ENCODE measurements around the gene TRPM6. TPM values are rescaled to one million over a fixed set of nuclear protein-coding genes. Genes with fewer than 3 reads are reported as not detected.
"Not testable (repeated sequence)": the region's sequence is repeated elsewhere in the genome, so short reads cannot be mapped to it uniquely, and the experiment has no call there.

TRPM6 gene, protein sequence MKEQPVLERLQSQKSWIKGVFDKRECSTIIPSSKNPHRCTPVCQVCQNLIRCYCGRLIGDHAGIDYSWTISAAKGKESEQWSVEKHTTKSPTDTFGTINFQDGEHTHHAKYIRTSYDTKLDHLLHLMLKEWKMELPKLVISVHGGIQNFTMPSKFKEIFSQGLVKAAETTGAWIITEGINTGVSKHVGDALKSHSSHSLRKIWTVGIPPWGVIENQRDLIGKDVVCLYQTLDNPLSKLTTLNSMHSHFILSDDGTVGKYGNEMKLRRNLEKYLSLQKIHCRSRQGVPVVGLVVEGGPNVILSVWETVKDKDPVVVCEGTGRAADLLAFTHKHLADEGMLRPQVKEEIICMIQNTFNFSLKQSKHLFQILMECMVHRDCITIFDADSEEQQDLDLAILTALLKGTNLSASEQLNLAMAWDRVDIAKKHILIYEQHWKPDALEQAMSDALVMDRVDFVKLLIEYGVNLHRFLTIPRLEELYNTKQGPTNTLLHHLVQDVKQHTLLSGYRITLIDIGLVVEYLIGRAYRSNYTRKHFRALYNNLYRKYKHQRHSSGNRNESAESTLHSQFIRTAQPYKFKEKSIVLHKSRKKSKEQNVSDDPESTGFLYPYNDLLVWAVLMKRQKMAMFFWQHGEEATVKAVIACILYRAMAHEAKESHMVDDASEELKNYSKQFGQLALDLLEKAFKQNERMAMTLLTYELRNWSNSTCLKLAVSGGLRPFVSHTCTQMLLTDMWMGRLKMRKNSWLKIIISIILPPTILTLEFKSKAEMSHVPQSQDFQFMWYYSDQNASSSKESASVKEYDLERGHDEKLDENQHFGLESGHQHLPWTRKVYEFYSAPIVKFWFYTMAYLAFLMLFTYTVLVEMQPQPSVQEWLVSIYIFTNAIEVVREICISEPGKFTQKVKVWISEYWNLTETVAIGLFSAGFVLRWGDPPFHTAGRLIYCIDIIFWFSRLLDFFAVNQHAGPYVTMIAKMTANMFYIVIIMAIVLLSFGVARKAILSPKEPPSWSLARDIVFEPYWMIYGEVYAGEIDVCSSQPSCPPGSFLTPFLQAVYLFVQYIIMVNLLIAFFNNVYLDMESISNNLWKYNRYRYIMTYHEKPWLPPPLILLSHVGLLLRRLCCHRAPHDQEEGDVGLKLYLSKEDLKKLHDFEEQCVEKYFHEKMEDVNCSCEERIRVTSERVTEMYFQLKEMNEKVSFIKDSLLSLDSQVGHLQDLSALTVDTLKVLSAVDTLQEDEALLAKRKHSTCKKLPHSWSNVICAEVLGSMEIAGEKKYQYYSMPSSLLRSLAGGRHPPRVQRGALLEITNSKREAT (N-terminal part only)
- not detected for total RNA-seq

GRCh38 chr9:74887041-74887980, at the start of gene TRPM6:
Gene TRPM6, minus strand, starts transcription at chr9:74887921. Its CDS starts 65 bp downstream, at chr9:74887856.
- H3K4me1 Mint-ChIP-seq: peaks cover 7% of the 10 kb centered on the region
- POLR2A ChIA-PET: no interaction called here
- DNase-seq: peak; percentile 58
- ATAC-seq (ENCODE audit: low read depth): peak; percentile 78
- H3K36me3 Mint-ChIP-seq: no peaks in the 10 kb centered on the region
- peak within 1 kb of the TSS; percentile 81 for H3K4me3 Mint-ChIP-seq
- H3K27me3 Mint-ChIP-seq: peaks cover 44% of the 10 kb centered on the region
- H3K9me3 Mint-ChIP-seq: no peaks in the 10 kb centered on the region
- no peak within 1 kb of the TSS for H3K27ac Mint-ChIP-seq

- ATAC-seq (ENCODE audit: low read depth) (no peak), DNase-seq (no peak)
- H3K27ac Mint-ChIP-seq: no peak overlapping the region
- no peaks in the 10 kb centered on the region for H3K4me1 Mint-ChIP-seq
- POLR2A ChIA-PET: no interaction called here
- H3K9me3 Mint-ChIP-seq: peaks cover 1% of the 10 kb centered on the region
- peaks cover 28% of the 10 kb centered on the region for H3K27me3 Mint-ChIP-seq
- H3K36me3 Mint-ChIP-seq: no peaks in the 10 kb centered on the region
- H3K4me3 Mint-ChIP-seq: no peak overlapping the region
Observed at GRCh38 chr9:74935008-74935407, 47.3 kb upstream of the TRPM6 start.

GRCh38 chr9:74921737-74922136, 34.0 kb upstream of the TRPM6 start:
- ATAC-seq (ENCODE audit: low read depth) (no peak), DNase-seq (no peak)
- Mint-ChIP-seq H3K27ac (no peak overlapping the region), H3K9me3 (no peaks in the 10 kb centered on the region), H3K4me1 (no peaks in the 10 kb centered on the region), H3K36me3 (no peaks in the 10 kb centered on the region), H3K4me3 (no peak overlapping the region), H3K27me3 (peaks cover 2% of the 10 kb centered on the region)
- POLR2A ChIA-PET: no interaction called here

GRCh38 chr9:74920944-74921626, 33.4 kb upstream of the TRPM6 start:
- H3K27ac Mint-ChIP-seq: no peak overlapping the region
- H3K4me1 Mint-ChIP-seq: no peaks in the 10 kb centered on the region
- H3K4me3 Mint-ChIP-seq: no peak overlapping the region
- no peaks in the 10 kb centered on the region for H3K36me3 Mint-ChIP-seq
- peaks cover 2% of the 10 kb centered on the region for H3K27me3 Mint-ChIP-seq
- DNase-seq (no peak), ATAC-seq (ENCODE audit: low read depth) (no peak)
- H3K9me3 Mint-ChIP-seq: no peaks in the 10 kb centered on the region
- POLR2A ChIA-PET: interaction anchor here (1.1 kb wide), 1 partner anchor 368 kb away, joined by 3 read pairs; no protein-coding TSS in a partner anchor

GRCh38 chr9:74910036-74910435, 22.3 kb upstream of the TRPM6 start:
- POLR2A ChIA-PET: no interaction called here
- ATAC-seq (ENCODE audit: low read depth): no peak
- H3K4me1 Mint-ChIP-seq: no peaks in the 10 kb centered on the region
- H3K27ac Mint-ChIP-seq: no peak overlapping the region
- DNase-seq: no peak
- H3K4me3 Mint-ChIP-seq: no peak overlapping the region
- H3K36me3 Mint-ChIP-seq: no peaks in the 10 kb centered on the region
- H3K27me3 Mint-ChIP-seq: peaks cover 6% of the 10 kb centered on the region
- H3K9me3 Mint-ChIP-seq: peaks cover 6% of the 10 kb centered on the region

GRCh38 chr9:74908665-74909064, 20.9 kb upstream of the TRPM6 start:
- POLR2A ChIA-PET: no interaction called here
- Mint-ChIP-seq H3K27me3 (peaks cover 6% of the 10 kb centered on the region), H3K9me3 (peaks cover 6% of the 10 kb centered on the region), H3K4me1 (no peaks in the 10 kb centered on the region), H3K4me3 (no peak overlapping the region), H3K36me3 (no peaks in the 10 kb centered on the region), H3K27ac (no peak overlapping the region)
- ATAC-seq (ENCODE audit: low read depth) (no peak), DNase-seq (no peak)

DNA sequence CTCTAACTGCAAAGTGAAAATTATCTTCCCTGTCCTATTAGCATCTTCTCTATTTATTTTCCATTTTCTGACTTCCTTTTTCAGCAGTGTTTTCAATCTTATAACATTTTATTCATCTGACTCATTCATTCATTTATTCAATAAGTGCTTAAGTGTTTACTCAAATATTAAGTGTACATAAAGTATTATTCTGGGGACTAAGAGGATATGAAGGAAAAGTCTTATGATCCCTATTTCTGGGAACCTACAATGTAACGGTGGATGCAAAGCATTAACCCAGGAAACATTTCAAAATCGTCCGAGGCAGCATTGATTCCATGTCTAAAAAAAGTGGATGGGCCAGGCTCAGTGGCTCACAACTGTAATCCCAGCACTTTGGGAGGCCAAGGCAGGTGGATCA, 19.4 kb upstream of the TRPM6 start:
- Mint-ChIP-seq H3K9me3 (peaks cover 6% of the 10 kb centered on the region), H3K4me3 (no peak overlapping the region), H3K27ac (no peak overlapping the region), H3K36me3 (no peaks in the 10 kb centered on the region), H3K27me3 (peaks cover 6% of the 10 kb centered on the region), H3K4me1 (no peaks in the 10 kb centered on the region)
- ATAC-seq (ENCODE audit: low read depth): no peak
- POLR2A ChIA-PET: no interaction called here
- DNase-seq: no peak

GRCh38 chr9:74901001-74901400, 13.3 kb upstream of the TRPM6 start:
- peaks cover 7% of the 10 kb centered on the region for H3K27me3 Mint-ChIP-seq
- H3K9me3 Mint-ChIP-seq: no peaks in the 10 kb centered on the region
- no peak for ATAC-seq (ENCODE audit: low read depth)
- POLR2A ChIA-PET: no interaction called here
- H3K4me1 Mint-ChIP-seq: no peaks in the 10 kb centered on the region
- H3K4me3 Mint-ChIP-seq: no peak overlapping the region
- DNase-seq: no peak
- no peak overlapping the region for H3K27ac Mint-ChIP-seq
- H3K36me3 Mint-ChIP-seq: no peaks in the 10 kb centered on the region

- H3K9me3 Mint-ChIP-seq; H3K36me3 Mint-ChIP-seq; POLR2A ChIA-PET; DNase-seq; H3K4me1 Mint-ChIP-seq; H3K27ac Mint-ChIP-seq; ATAC-seq (ENCODE audit: low read depth): not testable (repeated sequence)
- H3K4me3 Mint-ChIP-seq: peak overlapping the region; percentile 81
- H3K27me3 Mint-ChIP-seq: peaks cover 44% of the 10 kb centered on the region
Observed at GRCh38 chr9:74888449-74888848, 728 bp upstream of the TRPM6 start.

DNA sequence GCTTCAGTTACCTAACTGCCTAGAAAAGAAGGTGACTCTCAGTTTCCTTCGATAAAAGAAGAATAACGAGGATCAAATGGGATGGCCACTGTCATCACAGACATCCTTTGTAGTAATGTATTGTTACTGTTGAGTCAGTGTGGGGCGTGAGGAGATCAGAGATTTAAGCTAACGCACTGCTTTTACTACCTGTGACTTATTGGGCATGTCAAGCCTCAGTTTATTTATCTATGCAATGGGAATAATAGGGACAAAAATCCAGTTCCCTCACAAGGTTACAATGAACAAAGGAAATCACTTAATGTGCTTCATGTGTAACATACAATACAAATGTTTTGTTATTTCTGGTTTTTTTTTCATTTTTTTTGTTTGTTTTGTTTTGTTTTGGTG, 255 bp upstream of the TRPM6 start:
- Mint-ChIP-seq H3K27me3 (peaks cover 44% of the 10 kb centered on the region), H3K4me3 (peak overlapping the region; percentile 81), H3K27ac (no peak overlapping the region), H3K4me1 (peaks cover 7% of the 10 kb centered on the region), H3K36me3 (no peaks in the 10 kb centered on the region), H3K9me3 (no peaks in the 10 kb centered on the region)
- POLR2A ChIA-PET: no interaction called here
- no peak for DNase-seq
- no peak for ATAC-seq (ENCODE audit: low read depth)

GRCh38 chr9:74876382-74876949, 11.3 kb downstream of the TRPM6 start:
- H3K9me3 Mint-ChIP-seq: peaks cover 16% of the 10 kb centered on the region
- H3K4me1 Mint-ChIP-seq: no peaks in the 10 kb centered on the region
- no peak overlapping the region for H3K4me3 Mint-ChIP-seq
- H3K27me3 Mint-ChIP-seq: peaks cover 15% of the 10 kb centered on the region
- ATAC-seq (ENCODE audit: low read depth) (no peak), DNase-seq (no peak)
- no peak overlapping the region for H3K27ac Mint-ChIP-seq
- POLR2A ChIA-PET: no interaction called here
- H3K36me3 Mint-ChIP-seq: no peaks in the 10 kb centered on the region

DNA sequence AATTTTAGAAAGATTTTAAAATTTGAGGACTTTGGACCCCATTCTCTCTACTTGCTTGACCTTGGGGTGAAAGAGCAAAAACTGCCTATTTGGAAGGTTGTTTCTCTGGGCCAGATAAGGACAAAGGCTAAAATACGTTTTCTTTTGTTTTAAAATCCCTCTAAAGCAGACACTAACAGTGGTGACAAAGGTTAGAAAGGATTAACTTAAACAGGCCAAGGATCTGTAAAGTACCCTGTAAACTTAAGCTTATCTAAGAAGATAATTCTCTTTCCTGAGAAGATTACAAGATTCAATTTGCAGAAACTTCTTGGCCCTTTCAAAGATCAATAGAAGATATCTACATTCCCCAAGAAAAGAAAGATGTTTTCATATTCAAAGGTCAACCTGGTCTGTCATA, 12.1 kb downstream of the TRPM6 start:
- Mint-ChIP-seq H3K4me3 (no peak overlapping the region), H3K36me3 (no peaks in the 10 kb centered on the region), H3K9me3 (peaks cover 14% of the 10 kb centered on the region), H3K4me1 (no peaks in the 10 kb centered on the region), H3K27ac (no peak overlapping the region), H3K27me3 (peaks cover 15% of the 10 kb centered on the region)
- POLR2A ChIA-PET: no interaction called here
- DNase-seq: no peak
- no peak for ATAC-seq (ENCODE audit: low read depth)

All from activated naive CD8-positive, alpha-beta T cell treated with anti-CD3 and anti-CD28 coated beads, Interleukin-2, amount 10 ng/mL, durations not matched to agents 7 days and 5 days (primary cell).